LNCAP (cell line): ENCODE results near the gene CDC37.

Experiments used
- CTCF ChIP-seq: fragments of 450-650 bp; IDR thresholded peaks from 2 replicates; pipeline ENCODE4 v1.5.1; 2017; ENCODE audit warnings: mild to moderate bottlenecking

Gene CDC37

GRCh38 chr19:10380313-10381102 lies 22.8 kb downstream of the CDC37 start, which contains the start of gene TYK2:
TSS of gene TYK2 (minus strand) at chr19:10380572. CDS start at chr19:10378406, 2,166 bp downstream.
- no peak for TF ChIP-seq CTCF

- TF ChIP-seq CTCF = no peak
These were observed 23.4 kb downstream of the CDC37 start for GRCh38 chr19:10379880-10380312.

- no peak for TF ChIP-seq CTCF
These were observed 25.2 kb downstream of the CDC37 start for GRCh38 chr19:10378124-10378523.

GRCh38 chr19:10374931-10375330 lies 28.4 kb downstream of the CDC37 start:
- TF ChIP-seq CTCF = no peak

GRCh38 chr19:10372690-10373089 lies 30.7 kb downstream of the CDC37 start:
- no peak for TF ChIP-seq CTCF

GRCh38 chr19:10368101-10368803 lies 35.1 kb downstream of the CDC37 start:
- no peak for TF ChIP-seq CTCF

- TF ChIP-seq CTCF = no peak
These were observed 37.8 kb downstream of the CDC37 start for GRCh38 chr19:10365518-10365917.
